Lower lobe of right lung (tissue), 2 donors: ENCODE data around the gene CSGALNACT2. TPM values are rescaled to one million over a fixed set of nuclear protein-coding genes. Genes with fewer than 3 reads are reported as not detected.

Experiments used
- ATAC-seq, 2 donors: fragments of 200-7000 bp; cut with Tn5 transposase; one replicate each; pipeline ENCODE4 v1.9.1; 2020 to 2022; ENCODE audit warnings: mild to moderate bottlenecking in 2 of 2, moderate library complexity in 2 of 2
- DNase-seq: peaks from one replicate; pipeline ENCODE4 v3.0.0-alpha.2; 2020
- H3K27ac ChIP-seq: fragments of 200-600 bp; one replicate; pipeline ENCODE4 v1.8.0; 2022
- H3K27me3 ChIP-seq: fragments of 200-600 bp; one replicate; pipeline ENCODE4 v1.8.0; 2022; ENCODE audit warnings: low read depth
- H3K36me3 ChIP-seq: fragments of 200-600 bp; one replicate; pipeline ENCODE4 v1.8.0; 2022; ENCODE audit warnings: mild to moderate bottlenecking
- H3K4me1 ChIP-seq: fragments of 200-600 bp; one replicate; pipeline ENCODE4 v1.8.0; 2022
- H3K4me3 ChIP-seq: fragments of 200-600 bp; one replicate; pipeline ENCODE4 v1.8.0; 2022; ENCODE audit warnings: mild to moderate bottlenecking
- H3K9me3 ChIP-seq: fragments of 200-600 bp; one replicate; pipeline ENCODE4 v1.8.0; 2022
- intact Hi-C: fragments of 100-400 bp; cut with DNase I; formaldehyde crosslinking; loops from one replicate; pipeline ENCODE4 v1.11.0; 2022
- total RNA-seq: library from RNA; stranded (reverse); fragmentation: NEBNext Ultra II Directional; extraction: Animal tissue kit (Norgen Biotek cat#: 25700); gene quantifications from one replicate; pipeline ENCODE4 v1.2.1, GENCODE V29; 2021
- TF ChIP-seq, protein P1 (sequence below): fragments of 200-600 bp; IDR thresholded peaks from one replicate; pipeline ENCODE4 v1.8.0; 2022; ENCODE audit warnings: antibody characterized with exemption, mild to moderate bottlenecking
- donor health status: DM: no; HTN: yes; CAD: no; lungs with severe emphysema.

Gene CSGALNACT2
- total RNA-seq, 1 donor from 2014 or later, result 36.4 TPM

GRCh38 chr10:43220657-43221418 lies 82.6 kb downstream of the CSGALNACT2 start:
- TF ChIP-seq, protein P1, sequence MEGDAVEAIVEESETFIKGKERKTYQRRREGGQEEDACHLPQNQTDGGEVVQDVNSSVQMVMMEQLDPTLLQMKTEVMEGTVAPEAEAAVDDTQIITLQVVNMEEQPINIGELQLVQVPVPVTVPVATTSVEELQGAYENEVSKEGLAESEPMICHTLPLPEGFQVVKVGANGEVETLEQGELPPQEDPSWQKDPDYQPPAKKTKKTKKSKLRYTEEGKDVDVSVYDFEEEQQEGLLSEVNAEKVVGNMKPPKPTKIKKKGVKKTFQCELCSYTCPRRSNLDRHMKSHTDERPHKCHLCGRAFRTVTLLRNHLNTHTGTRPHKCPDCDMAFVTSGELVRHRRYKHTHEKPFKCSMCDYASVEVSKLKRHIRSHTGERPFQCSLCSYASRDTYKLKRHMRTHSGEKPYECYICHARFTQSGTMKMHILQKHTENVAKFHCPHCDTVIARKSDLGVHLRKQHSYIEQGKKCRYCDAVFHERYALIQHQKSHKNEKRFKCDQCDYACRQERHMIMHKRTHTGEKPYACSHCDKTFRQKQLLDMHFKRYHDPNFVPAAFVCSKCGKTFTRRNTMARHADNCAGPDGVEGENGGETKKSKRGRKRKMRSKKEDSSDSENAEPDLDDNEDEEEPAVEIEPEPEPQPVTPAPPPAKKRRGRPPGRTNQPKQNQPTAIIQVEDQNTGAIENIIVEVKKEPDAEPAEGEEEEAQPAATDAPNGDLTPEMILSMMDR, result no peak
- H3K4me3 ChIP-seq, result no peak overlapping the region
- intact Hi-C loops, result no loop called here
- no peak for ATAC-seq
- no peaks in the 10 kb centered on the region for H3K9me3 ChIP-seq
- peak; percentile 35 for DNase-seq
- H3K4me1 ChIP-seq, result no peaks in the 10 kb centered on the region
- H3K27me3 ChIP-seq, result no peaks in the 10 kb centered on the region
- no peak overlapping the region for H3K27ac ChIP-seq
- H3K36me3 ChIP-seq, result no peaks in the 10 kb centered on the region

GRCh38 chr10:43221419-43222209 lies 83.4 kb downstream of the CSGALNACT2 start:
- Histone ChIP-seq H3K4me1 (no peaks in the 10 kb centered on the region), H3K36me3 (no peaks in the 10 kb centered on the region), H3K9me3 (no peaks in the 10 kb centered on the region), H3K27me3 (no peaks in the 10 kb centered on the region), H3K27ac (no peak overlapping the region), H3K4me3 (no peak overlapping the region)
- peak in 1 of 2 donors; percentile 5 for ATAC-seq
- DNase-seq, result peak; percentile 28
- intact Hi-C loops, result no loop called here
- TF ChIP-seq, protein P1, result no peak

- DNase-seq, result peak; percentile 20
- TF ChIP-seq, protein P1, result no peak
- H3K4me3 ChIP-seq, result no peak overlapping the region
- no peak for ATAC-seq
- no peaks in the 10 kb centered on the region for H3K36me3 ChIP-seq
- intact Hi-C loops, result no loop called here
- H3K27me3 ChIP-seq, result no peaks in the 10 kb centered on the region
- H3K27ac ChIP-seq, result no peak overlapping the region
- H3K9me3 ChIP-seq, result no peaks in the 10 kb centered on the region
- no peaks in the 10 kb centered on the region for H3K4me1 ChIP-seq
Measured at GRCh38 chr10:43222210-43222720, 84.0 kb downstream of the CSGALNACT2 start.

DNA sequence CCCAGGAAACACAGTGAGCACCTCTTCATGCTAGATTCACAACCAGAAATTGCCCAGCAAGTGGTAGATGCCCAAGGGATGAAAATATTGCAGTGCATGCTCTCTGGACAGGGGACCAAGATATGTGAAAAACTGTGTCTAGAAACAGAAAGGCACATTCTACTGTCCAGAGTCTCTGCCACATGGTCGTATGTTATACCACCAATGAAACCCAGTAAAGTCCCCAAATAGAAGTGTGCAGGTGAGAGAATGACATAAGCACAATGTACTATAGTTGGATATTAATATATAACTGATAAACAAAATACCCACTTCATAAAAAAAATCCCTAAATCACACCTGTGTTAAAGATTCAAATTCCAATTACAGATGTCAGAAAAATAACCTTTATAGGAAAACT lies 84.8 kb downstream of the CSGALNACT2 start:
- H3K9me3 ChIP-seq, result no peaks in the 10 kb centered on the region
- no peak overlapping the region for H3K27ac ChIP-seq

GRCh38 chr10:43224321-43224720 lies 86.1 kb downstream of the CSGALNACT2 start:
- ATAC-seq, result no peak
- TF ChIP-seq, protein P1, result no peak
- intact Hi-C loops, result no loop called here

More for the DNA sequence above, 84.8 kb downstream of the CSGALNACT2 start:
- TF ChIP-seq, protein P1, result no peak
- H3K4me3 ChIP-seq, result no peak overlapping the region
- peaks cover under 1% of the 10 kb centered on the region for H3K27me3 ChIP-seq
- intact Hi-C loops, result no loop called here
- no peak for ATAC-seq
- no peaks in the 10 kb centered on the region for H3K4me1 ChIP-seq
- no peak for DNase-seq
- no peaks in the 10 kb centered on the region for H3K36me3 ChIP-seq

More at GRCh38 chr10:43224321-43224720, 86.1 kb downstream of the CSGALNACT2 start:
- H3K36me3 ChIP-seq, result no peaks in the 10 kb centered on the region
- DNase-seq, result no peak
- no peak overlapping the region for H3K4me3 ChIP-seq
- no peaks in the 10 kb centered on the region for H3K9me3 ChIP-seq
- no peak overlapping the region for H3K27ac ChIP-seq
- peaks cover 13% of the 10 kb centered on the region for H3K27me3 ChIP-seq
- peaks cover 5% of the 10 kb centered on the region for H3K4me1 ChIP-seq
